AG04449 (cell line): ENCODE measurements around the gene MYBPC3.

Source experiments
- CTCF ChIA-PET: fragments of 350-600 bp; formaldehyde crosslinking; extraction: SDS; loops from one replicate; lab custom pipeline; 2021; ENCODE audit warnings: antibody characterized with exemption; lab: Yijun Ruan, JAX
- POLR2A ChIA-PET: fragments of 400-600, 350-600 bp; formaldehyde crosslinking; extraction: SDS; loops from one replicate; lab custom pipeline; 2020; ENCODE audit warnings: antibody characterized with exemption, inconsistent platforms; lab: Yijun Ruan, JAX
- DNase-seq: peaks from one replicate; pipeline ENCODE4 v3.0.0-alpha.2; 2010; ENCODE audit warnings: low read depth, low spot score
- H3K4me3 ChIP-seq: 2 replicates; pipeline ENCODE4 v1.5.1; 2011; ENCODE audit warnings: low read depth, mild to moderate bottlenecking, control low read depth, low read length
- TF ChIP-seq, protein P1 (sequence below): IDR thresholded peaks from one replicate; pipeline ENCODE4 v1.5.1; 2011; ENCODE audit warnings: mild to moderate bottlenecking, moderate library complexity, low read length, control low read depth, inconsistent platforms; ENCODE audit not compliant: insufficient read depth; ENCODE audit errors: missing control alignments

The MYBPC3 gene

DNA sequence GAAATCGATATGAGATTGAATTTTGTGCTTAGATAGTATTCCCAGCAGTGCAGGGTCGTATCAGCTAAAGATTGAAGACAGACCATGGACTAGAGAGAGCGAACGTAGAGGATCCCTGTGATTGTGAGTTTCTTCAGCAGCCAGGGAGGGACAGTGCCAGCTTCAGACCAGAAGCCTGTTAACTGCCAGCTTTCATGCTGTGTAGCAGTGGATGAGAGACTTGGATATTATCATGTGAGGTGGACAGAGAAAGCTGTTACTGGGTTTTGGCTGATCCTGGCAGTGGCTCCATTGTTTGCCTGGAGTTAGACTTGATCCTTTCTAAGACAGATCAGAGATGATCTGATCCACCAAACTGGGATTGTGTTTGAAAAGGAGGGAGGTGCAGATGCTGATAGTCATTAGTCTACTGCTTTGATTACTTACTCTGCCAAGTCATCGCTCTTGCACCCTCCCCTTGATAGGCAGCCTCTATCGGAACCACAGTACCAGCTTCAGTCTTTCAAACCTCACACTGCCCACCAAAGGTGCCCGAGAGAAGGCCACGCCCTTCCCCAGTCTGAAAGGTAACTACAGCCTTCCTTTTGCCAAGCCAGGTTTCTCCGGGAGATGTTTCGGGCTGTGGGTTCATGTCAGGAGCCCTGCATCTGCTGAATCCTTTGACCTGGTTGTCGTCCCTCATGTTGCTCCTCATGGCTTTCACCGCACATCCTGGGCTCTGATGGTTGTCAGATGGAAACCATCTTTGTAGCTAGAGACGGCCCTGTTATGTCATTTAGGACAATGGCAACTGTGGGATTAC lies 66.3 kb downstream of the MYBPC3 start:
- no peak for DNase-seq
- H3K4me3 ChIP-seq = no peak overlapping the region
- TF ChIP-seq, protein P1, sequence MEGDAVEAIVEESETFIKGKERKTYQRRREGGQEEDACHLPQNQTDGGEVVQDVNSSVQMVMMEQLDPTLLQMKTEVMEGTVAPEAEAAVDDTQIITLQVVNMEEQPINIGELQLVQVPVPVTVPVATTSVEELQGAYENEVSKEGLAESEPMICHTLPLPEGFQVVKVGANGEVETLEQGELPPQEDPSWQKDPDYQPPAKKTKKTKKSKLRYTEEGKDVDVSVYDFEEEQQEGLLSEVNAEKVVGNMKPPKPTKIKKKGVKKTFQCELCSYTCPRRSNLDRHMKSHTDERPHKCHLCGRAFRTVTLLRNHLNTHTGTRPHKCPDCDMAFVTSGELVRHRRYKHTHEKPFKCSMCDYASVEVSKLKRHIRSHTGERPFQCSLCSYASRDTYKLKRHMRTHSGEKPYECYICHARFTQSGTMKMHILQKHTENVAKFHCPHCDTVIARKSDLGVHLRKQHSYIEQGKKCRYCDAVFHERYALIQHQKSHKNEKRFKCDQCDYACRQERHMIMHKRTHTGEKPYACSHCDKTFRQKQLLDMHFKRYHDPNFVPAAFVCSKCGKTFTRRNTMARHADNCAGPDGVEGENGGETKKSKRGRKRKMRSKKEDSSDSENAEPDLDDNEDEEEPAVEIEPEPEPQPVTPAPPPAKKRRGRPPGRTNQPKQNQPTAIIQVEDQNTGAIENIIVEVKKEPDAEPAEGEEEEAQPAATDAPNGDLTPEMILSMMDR = no peak
- POLR2A ChIA-PET = interaction anchor here (0.6 kb wide), 1 partner anchor 101 kb away, joined by 3 read pairs; no protein-coding TSS in a partner anchor
- CTCF ChIA-PET = no interaction called here

DNA sequence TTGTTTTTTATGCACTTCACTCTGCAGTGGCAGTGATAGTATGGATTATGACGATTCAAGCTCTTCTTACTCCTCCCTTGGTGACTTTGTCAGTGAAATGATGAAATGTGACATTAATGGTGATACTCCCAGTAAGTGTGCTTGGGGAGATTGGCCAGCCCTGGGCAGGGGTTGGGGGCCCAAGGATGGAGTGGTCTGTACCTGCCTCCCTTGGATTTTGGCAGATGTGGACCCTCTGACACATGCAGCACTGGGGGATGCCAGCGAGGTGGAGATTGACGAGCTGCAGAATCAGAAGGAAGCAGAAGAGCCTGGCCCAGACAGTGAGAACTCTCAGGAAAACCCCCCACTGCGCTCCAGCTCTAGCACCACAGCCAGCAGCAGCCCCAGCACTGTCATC lies 68.4 kb downstream of the MYBPC3 start:
- H3K4me3 ChIP-seq = no peak overlapping the region
- TF ChIP-seq, protein P1 = no peak
- POLR2A ChIA-PET = no interaction called here
- DNase-seq = no peak
- CTCF ChIA-PET = interaction anchor here (0.8 to 1.2 kb wide), 3 partner anchors 13 to 122 kb away, joined by 3 read pairs; no protein-coding TSS in a partner anchor

DNA sequence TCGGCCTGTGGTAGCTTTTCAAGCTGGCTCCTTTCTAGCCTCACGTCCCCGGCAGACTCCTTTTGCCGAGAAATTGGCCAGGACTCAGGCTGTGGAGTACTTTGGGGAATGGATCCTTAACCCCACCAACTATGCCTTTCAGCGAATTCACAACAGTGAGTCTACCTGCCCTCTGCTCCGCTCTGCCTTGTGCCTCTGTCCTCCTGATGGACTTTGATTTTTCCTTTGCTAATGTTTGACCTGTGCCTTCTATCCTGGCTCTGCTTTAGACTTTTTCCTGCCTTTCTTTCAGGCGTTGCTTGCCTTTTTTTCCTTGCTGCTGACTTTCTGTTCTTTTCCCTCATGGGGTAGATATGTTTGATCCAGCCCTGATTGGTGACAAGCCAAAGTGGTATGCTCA lies 70.0 kb downstream of the MYBPC3 start:
- ChIA-PET POLR2A (no interaction called here), CTCF (no interaction called here)
- DNase-seq = no peak
- TF ChIP-seq, protein P1 = no peak
- H3K4me3 ChIP-seq = no peak overlapping the region
